Epithelial cell of proximal tubule (primary cell): ENCODE data around the gene SARNP. TPM values are rescaled to one million over a fixed set of nuclear protein-coding genes. Genes with fewer than 3 reads are reported as not detected.

Experiments used
- DNase-seq: peaks from one replicate; pipeline ENCODE4 v3.0.0-alpha.2; 2011; ENCODE audit warnings: low read depth
- H3K4me3 ChIP-seq: 2 replicates; pipeline ENCODE4 v1.5.1; 2011; ENCODE audit warnings: low read depth, mild to moderate bottlenecking, low read length
- CTCF ChIP-seq: conservative IDR thresholded peaks from 2 replicates; pipeline ENCODE4 v1.5.1; 2012; ENCODE audit warnings: low read depth, mild to moderate bottlenecking, low read length
- total RNA-seq: library from RNA; depleted of rRNA; stranded (reverse); fragments of >200 nt; gene quantifications from 2 replicates; pipeline ENCODE4 v1.2.3, GENCODE V29; 2015

Gene SARNP
- total RNA-seq, 1 donor from 2014 or later = 203 TPM

- no peak for DNase-seq
- TF ChIP-seq CTCF = no peak
- H3K4me3 ChIP-seq = no peak overlapping the region
These were observed 84.4 kb downstream of the SARNP start for GRCh38 chr12:55733021-55733555.

GRCh38 chr12:55732288-55732687 lies 85.2 kb downstream of the SARNP start:
- no peak for TF ChIP-seq CTCF
- no peak for DNase-seq
- H3K4me3 ChIP-seq = no peak overlapping the region

GRCh38 chr12:55729819-55730818 lies 87.4 kb downstream of the SARNP start:
- no peak for DNase-seq
- H3K4me3 ChIP-seq = peak overlapping the region; percentile 70
- TF ChIP-seq CTCF = peak; percentile 25

- no peak for DNase-seq
- no peak for TF ChIP-seq CTCF
These were observed 88.3 kb downstream of the SARNP start, which contains the start of gene CD63 for GRCh38 chr12:55728939-55729818. CD63 (minus strand) TSS chr12:55729009; CDS start chr12:55728341, 668 bp downstream.

GRCh38 chr12:55728186-55728938 lies 89.2 kb downstream of the SARNP start:
- no peak for TF ChIP-seq CTCF
- no peak for DNase-seq
- H3K4me3 ChIP-seq = peak overlapping the region; percentile 70

More at GRCh38 chr12:55728939-55729818, 88.3 kb downstream of the SARNP start, which contains the start of gene CD63:
- H3K4me3 ChIP-seq = peak within 1 kb of the TSS; percentile 70

- peak overlapping the region; percentile 70 for H3K4me3 ChIP-seq
- DNase-seq = no peak
- TF ChIP-seq CTCF = no peak
These were observed 89.8 kb downstream of the SARNP start for GRCh38 chr12:55727643-55728185.
